ENCODE results near the gene ADAMTS12. TPM values are rescaled to one million over a fixed set of nuclear protein-coding genes. Genes with fewer than 3 reads are reported as not detected.

The ADAMTS12 gene
- total RNA-seq, 1 experiment from 2014 or later: not detected

- H3K9me3 ChIP-seq: no peaks in the 10 kb centered on the region
- no peaks in the 10 kb centered on the region for H3K27me3 ChIP-seq (replicated peaks; ENCODE audit: control insufficient read depth, insufficient read depth, low read length)
- DNase-seq: no peak
- Mint-ChIP-seq H3K9me3 (ENCODE audit: unreplicated experiment) (peaks cover 2% of the 10 kb centered on the region), H3K36me3 (ENCODE audit: insufficient read depth, unreplicated experiment) (no peaks in the 10 kb centered on the region), H3K4me1 (ENCODE audit: low read depth, unreplicated experiment) (no peaks in the 10 kb centered on the region), H3K4me3 (ENCODE audit: unreplicated experiment) (no peak overlapping the region), H3K27me3 (ENCODE audit: insufficient read depth, unreplicated experiment) (peaks cover 12% of the 10 kb centered on the region), H3K27ac (ENCODE audit: unreplicated experiment) (no peak overlapping the region)
- BruUV-seq (replicated peaks): no TSS peak
- no peaks in the 10 kb centered on the region for H3K36me3 ChIP-seq (ENCODE audit: control insufficient read depth, insufficient read depth, low read length)
- intact Hi-C loops (cut with micrococcal nuclease; ENCODE audit: unreplicated experiment): no loop called here
- H3K4me1 ChIP-seq: no peaks in the 10 kb centered on the region
- CTCF ChIA-PET: no interaction called here
- no peak overlapping the region for H3K4me3 ChIP-seq (ENCODE audit: low read depth, low read length)
- POLR2A ChIA-PET: no interaction called here
- no peak for TF ChIP-seq CTCF (IDR thresholded peaks at IDR 0.05; ENCODE audit: insufficient read depth in 1 of 2, low read depth in 1 of 2, low read length in 1 of 2, severe bottlenecking in 1 of 2, unreplicated experiment in 1 of 2)
Observed at GRCh38 chr5:33824516-33825195, 67.1 kb downstream of the ADAMTS12 start.

GRCh38 chr5:33817301-33817700, 74.5 kb downstream of the ADAMTS12 start:
- no peak for DNase-seq
- H3K36me3 ChIP-seq (ENCODE audit: control insufficient read depth, insufficient read depth, low read length): no peaks in the 10 kb centered on the region
- no peak for TF ChIP-seq CTCF (IDR thresholded peaks at IDR 0.05; ENCODE audit: insufficient read depth in 1 of 2, low read depth in 1 of 2, low read length in 1 of 2, severe bottlenecking in 1 of 2, unreplicated experiment in 1 of 2)
- Mint-ChIP-seq H3K27me3 (ENCODE audit: insufficient read depth, unreplicated experiment) (peaks cover 11% of the 10 kb centered on the region), H3K36me3 (ENCODE audit: insufficient read depth, unreplicated experiment) (no peaks in the 10 kb centered on the region), H3K4me3 (ENCODE audit: unreplicated experiment) (no peak overlapping the region), H3K27ac (ENCODE audit: unreplicated experiment) (no peak overlapping the region), H3K4me1 (ENCODE audit: low read depth, unreplicated experiment) (no peaks in the 10 kb centered on the region), H3K9me3 (ENCODE audit: unreplicated experiment) (peaks cover 8% of the 10 kb centered on the region)
- no peaks in the 10 kb centered on the region for H3K4me1 ChIP-seq
- CTCF ChIA-PET: no interaction called here
- intact Hi-C loops (cut with micrococcal nuclease; ENCODE audit: unreplicated experiment): no loop called here
- H3K9me3 ChIP-seq: no peaks in the 10 kb centered on the region
- no peaks in the 10 kb centered on the region for H3K27me3 ChIP-seq (replicated peaks; ENCODE audit: control insufficient read depth, insufficient read depth, low read length)
- BruUV-seq (replicated peaks): no TSS peak
- H3K4me3 ChIP-seq (ENCODE audit: low read depth, low read length): no peak overlapping the region
- POLR2A ChIA-PET: no interaction called here

- no peak for DNase-seq
- Mint-ChIP-seq H3K36me3 (ENCODE audit: insufficient read depth, unreplicated experiment) (no peaks in the 10 kb centered on the region), H3K27me3 (ENCODE audit: insufficient read depth, unreplicated experiment) (peaks cover 8% of the 10 kb centered on the region), H3K4me1 (ENCODE audit: low read depth, unreplicated experiment) (no peaks in the 10 kb centered on the region), H3K4me3 (ENCODE audit: unreplicated experiment) (no peak overlapping the region), H3K27ac (ENCODE audit: unreplicated experiment) (no peak overlapping the region), H3K9me3 (ENCODE audit: unreplicated experiment) (peaks cover 8% of the 10 kb centered on the region)
- intact Hi-C loops (cut with micrococcal nuclease; ENCODE audit: unreplicated experiment): no loop called here
- ChIA-PET CTCF (no interaction called here), POLR2A (no interaction called here)
- H3K4me1 ChIP-seq: no peaks in the 10 kb centered on the region
- H3K36me3 ChIP-seq (ENCODE audit: control insufficient read depth, insufficient read depth, low read length): no peaks in the 10 kb centered on the region
- no TSS peak for BruUV-seq (replicated peaks)
- H3K4me3 ChIP-seq (ENCODE audit: low read depth, low read length): no peak overlapping the region
- H3K9me3 ChIP-seq: no peaks in the 10 kb centered on the region
- TF ChIP-seq CTCF (IDR thresholded peaks at IDR 0.05; ENCODE audit: insufficient read depth in 1 of 2, low read depth in 1 of 2, low read length in 1 of 2, severe bottlenecking in 1 of 2, unreplicated experiment in 1 of 2): no peak
- no peaks in the 10 kb centered on the region for H3K27me3 ChIP-seq (replicated peaks; ENCODE audit: control insufficient read depth, insufficient read depth, low read length)
Observed at GRCh38 chr5:33816791-33817190, 75.0 kb downstream of the ADAMTS12 start.
